ENCODE results near the gene SLC25A13.

Gene SLC25A13

GRCh38 chr7:96188591-96188991 lies 133.3 kb downstream of the SLC25A13 start:
- H3K4me1 ChIP-seq (ENCODE audit: control insufficient read depth, insufficient read depth, low read length) = no peaks in the 10 kb centered on the region; the same call in 1 of the 2 replicates
- no peak for DNase-seq (ENCODE audit: low read depth, low spot score)
- no peaks in the 10 kb centered on the region for H3K9me3 ChIP-seq (ENCODE audit: control insufficient read depth, insufficient read depth, low read length)
- no peak overlapping the region for H3K4me3 ChIP-seq (ENCODE audit: low read length)
- H3K27ac ChIP-seq (ENCODE audit: low read length) = no peak overlapping the region
- H3K36me3 ChIP-seq (ENCODE audit: control insufficient read depth, insufficient read depth, low read length) = no peaks in the 10 kb centered on the region; the same call in 1 of the 2 replicates
- no peaks in the 10 kb centered on the region for H3K27me3 ChIP-seq (ENCODE audit: control insufficient read depth, insufficient read depth, low read length)
- WGBS (ENCODE audit: insufficient coverage, insufficient read length) = no CpG with 5 or more reads among the region's 8 CpGs

DNA sequence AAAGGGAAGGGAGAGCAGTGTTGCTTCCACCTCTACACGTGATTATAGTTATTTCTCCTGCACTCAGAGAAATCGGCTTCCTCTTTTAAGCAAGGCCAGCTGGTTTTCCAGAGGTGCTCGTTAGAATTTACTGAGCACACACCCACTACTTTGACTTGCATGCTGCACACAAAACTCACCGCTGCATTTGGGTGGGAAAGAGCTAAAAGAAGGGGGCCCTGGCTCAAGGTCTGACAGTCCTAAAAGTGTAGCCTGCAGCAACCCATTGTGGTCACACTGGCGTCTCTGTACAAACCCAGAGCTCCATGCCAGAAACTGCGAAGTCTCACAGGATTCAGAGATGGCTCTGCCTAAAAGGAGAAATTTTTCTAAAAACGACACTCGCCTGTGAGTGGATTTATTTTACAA lies 133.7 kb downstream of the SLC25A13 start:
- WGBS (ENCODE audit: insufficient coverage, insufficient read length) = no CpG with 5 or more reads among the region's 8 CpGs
- Histone ChIP-seq H3K4me3 (ENCODE audit: low read length) (no peak overlapping the region), H3K27me3 (ENCODE audit: control insufficient read depth, insufficient read depth, low read length) (no peaks in the 10 kb centered on the region), H3K9me3 (ENCODE audit: control insufficient read depth, insufficient read depth, low read length) (no peaks in the 10 kb centered on the region), H3K36me3 (ENCODE audit: control insufficient read depth, insufficient read depth, low read length) (no peaks in the 10 kb centered on the region; the same call in 1 of the 2 replicates), H3K27ac (ENCODE audit: low read length) (no peak overlapping the region), H3K4me1 (ENCODE audit: control insufficient read depth, insufficient read depth, low read length) (peaks cover 3% of the 10 kb centered on the region)
- no peak for DNase-seq (ENCODE audit: low read depth, low spot score)

GRCh38 chr7:96187735-96188134 lies 134.2 kb downstream of the SLC25A13 start:
- no peaks in the 10 kb centered on the region; the same call in 1 of the 2 replicates for H3K36me3 ChIP-seq (ENCODE audit: control insufficient read depth, insufficient read depth, low read length)
- H3K27ac ChIP-seq (ENCODE audit: low read length) = no peak overlapping the region
- no peak overlapping the region for H3K4me3 ChIP-seq (ENCODE audit: low read length)
- H3K9me3 ChIP-seq (ENCODE audit: control insufficient read depth, insufficient read depth, low read length) = no peaks in the 10 kb centered on the region
- no CpG with 5 or more reads among the region's 6 CpGs for WGBS (ENCODE audit: insufficient coverage, insufficient read length)
- H3K27me3 ChIP-seq (ENCODE audit: control insufficient read depth, insufficient read depth, low read length) = no peaks in the 10 kb centered on the region
- peaks cover 3% of the 10 kb centered on the region for H3K4me1 ChIP-seq (ENCODE audit: control insufficient read depth, insufficient read depth, low read length)
- DNase-seq (ENCODE audit: low read depth, low spot score) = no peak

- Histone ChIP-seq H3K36me3 (ENCODE audit: control insufficient read depth, insufficient read depth, low read length) (no peaks in the 10 kb centered on the region; the same call in 1 of the 2 replicates), H3K4me1 (ENCODE audit: control insufficient read depth, insufficient read depth, low read length) (peaks cover 3% of the 10 kb centered on the region), H3K27me3 (ENCODE audit: control insufficient read depth, insufficient read depth, low read length) (no peaks in the 10 kb centered on the region), H3K4me3 (ENCODE audit: low read length) (no peak overlapping the region), H3K9me3 (ENCODE audit: control insufficient read depth, insufficient read depth, low read length) (no peaks in the 10 kb centered on the region), H3K27ac (ENCODE audit: low read length) (no peak overlapping the region)
- WGBS (ENCODE audit: insufficient coverage, insufficient read length) = no CpG with 5 or more reads among the region's 2 CpGs
- no peak for DNase-seq (ENCODE audit: low read depth, low spot score)
Measured at GRCh38 chr7:96184783-96185182, 137.1 kb downstream of the SLC25A13 start.

DNA sequence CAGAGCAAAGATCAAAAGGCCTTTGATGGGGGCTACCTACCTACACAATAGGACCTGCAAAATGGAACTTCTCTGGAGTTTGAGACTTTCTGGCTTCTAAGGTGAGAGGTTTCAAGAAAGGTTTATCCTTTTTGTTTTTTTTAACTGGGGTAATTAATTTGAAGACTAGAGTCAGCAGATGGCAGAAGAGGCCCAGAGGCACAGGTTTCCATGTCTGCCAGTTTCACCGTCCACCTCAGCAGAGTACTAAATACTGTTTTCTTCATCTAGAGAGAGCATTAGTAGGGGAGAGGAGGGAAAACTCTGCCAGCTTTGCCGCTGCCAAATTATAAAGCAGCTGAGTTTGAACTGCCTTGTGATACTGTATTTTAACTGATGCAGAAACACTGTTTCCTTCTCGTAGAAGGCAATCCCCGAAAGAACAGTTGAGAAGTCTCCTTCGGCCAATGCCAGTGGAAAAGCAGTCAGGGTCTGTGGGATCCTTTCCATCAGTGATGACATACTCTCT lies 138.7 kb downstream of the SLC25A13 start:
- no peak for DNase-seq (ENCODE audit: low read depth, low spot score)
- peaks cover 3% of the 10 kb centered on the region for H3K4me1 ChIP-seq (ENCODE audit: control insufficient read depth, insufficient read depth, low read length)
- H3K27ac ChIP-seq (ENCODE audit: low read length) = no peak overlapping the region
- H3K36me3 ChIP-seq (ENCODE audit: control insufficient read depth, insufficient read depth, low read length) = no peaks in the 10 kb centered on the region; the same call in 1 of the 2 replicates
- WGBS (ENCODE audit: insufficient coverage, insufficient read length) = no CpG with 5 or more reads among the region's 5 CpGs
- no peak overlapping the region for H3K4me3 ChIP-seq (ENCODE audit: low read length)
- H3K9me3 ChIP-seq (ENCODE audit: control insufficient read depth, insufficient read depth, low read length) = no peaks in the 10 kb centered on the region
- no peaks in the 10 kb centered on the region for H3K27me3 ChIP-seq (ENCODE audit: control insufficient read depth, insufficient read depth, low read length)

DNA sequence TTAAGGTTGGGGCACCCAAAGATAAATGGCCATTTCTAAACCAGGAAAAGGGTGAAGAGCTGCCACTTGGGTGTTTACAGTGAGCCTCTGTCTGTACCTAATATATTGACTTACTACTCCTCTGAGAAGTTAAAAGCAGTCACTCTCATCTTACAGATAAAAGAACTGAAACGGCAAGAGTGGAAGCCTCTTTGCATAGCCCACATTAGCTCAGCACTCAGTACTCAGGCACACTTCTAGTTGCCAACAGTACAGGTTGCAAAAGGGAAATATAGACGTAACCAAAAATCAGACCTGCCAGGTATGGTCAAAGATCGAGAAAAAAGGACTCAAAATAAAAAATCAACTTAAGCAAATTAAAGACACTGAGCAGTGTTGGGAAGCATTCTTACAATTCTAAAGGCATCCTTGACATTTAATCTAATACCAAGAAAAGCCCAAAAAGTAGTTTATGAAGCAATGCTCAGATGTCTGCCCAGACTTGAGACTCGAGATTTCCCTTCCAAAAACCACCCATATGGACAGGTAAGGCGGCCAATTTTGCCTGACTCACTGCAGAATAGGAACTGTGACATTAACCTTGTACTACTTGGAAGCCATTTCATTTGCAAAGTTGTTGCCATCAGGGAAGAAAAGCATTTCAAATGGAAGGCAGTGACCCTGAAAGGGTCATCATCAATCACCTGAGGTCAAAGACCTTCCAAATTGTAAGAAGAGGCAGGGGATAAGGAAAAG lies 139.3 kb downstream of the SLC25A13 start:
- H3K9me3 ChIP-seq (ENCODE audit: control insufficient read depth, insufficient read depth, low read length) = no peaks in the 10 kb centered on the region
- H3K27ac ChIP-seq (ENCODE audit: low read length) = no peak overlapping the region
- WGBS (ENCODE audit: insufficient coverage, insufficient read length) = no CpG with 5 or more reads among the region's 5 CpGs
- DNase-seq (ENCODE audit: low read depth, low spot score) = no peak
- no peak overlapping the region for H3K4me3 ChIP-seq (ENCODE audit: low read length)
- no peaks in the 10 kb centered on the region; the same call in 1 of the 2 replicates for H3K36me3 ChIP-seq (ENCODE audit: control insufficient read depth, insufficient read depth, low read length)
- no peaks in the 10 kb centered on the region for H3K27me3 ChIP-seq (ENCODE audit: control insufficient read depth, insufficient read depth, low read length)
- H3K4me1 ChIP-seq (ENCODE audit: control insufficient read depth, insufficient read depth, low read length) = peaks cover 3% of the 10 kb centered on the region

DNA sequence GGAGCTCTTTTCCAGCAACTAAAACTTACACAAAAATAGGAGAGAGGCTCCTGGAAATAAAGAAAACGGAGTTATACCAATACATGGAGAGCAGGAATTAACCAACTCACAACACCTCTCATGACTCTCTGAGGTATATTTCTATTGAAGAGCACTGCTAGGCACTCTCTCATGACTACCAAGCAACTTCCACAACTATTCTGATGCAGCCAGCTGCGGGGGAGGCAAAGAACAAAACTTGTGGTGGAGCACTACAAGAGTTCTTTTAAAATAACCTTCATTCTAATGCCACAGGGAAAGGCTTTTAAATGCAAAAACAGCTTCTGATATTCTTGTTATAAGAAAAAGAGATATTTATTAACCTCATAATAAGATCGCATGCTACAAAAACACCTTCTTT lies 140.7 kb downstream of the SLC25A13 start:
- Histone ChIP-seq H3K36me3 (ENCODE audit: control insufficient read depth, insufficient read depth, low read length) (no peaks in the 10 kb centered on the region; the same call in 1 of the 2 replicates), H3K27ac (ENCODE audit: low read length) (no peak overlapping the region), H3K27me3 (ENCODE audit: control insufficient read depth, insufficient read depth, low read length) (no peaks in the 10 kb centered on the region), H3K4me3 (ENCODE audit: low read length) (no peak overlapping the region), H3K4me1 (ENCODE audit: control insufficient read depth, insufficient read depth, low read length) (peaks cover 3% of the 10 kb centered on the region), H3K9me3 (ENCODE audit: control insufficient read depth, insufficient read depth, low read length) (no peaks in the 10 kb centered on the region)
- no CpG with 5 or more reads among the region's 3 CpGs for WGBS (ENCODE audit: insufficient coverage, insufficient read length)
- no peak for DNase-seq (ENCODE audit: low read depth, low spot score)

- Histone ChIP-seq H3K27ac (ENCODE audit: low read length) (no peak overlapping the region), H3K4me3 (ENCODE audit: low read length) (no peak overlapping the region), H3K36me3 (ENCODE audit: control insufficient read depth, insufficient read depth, low read length) (no peaks in the 10 kb centered on the region; the same call in 1 of the 2 replicates), H3K27me3 (ENCODE audit: control insufficient read depth, insufficient read depth, low read length) (no peaks in the 10 kb centered on the region), H3K9me3 (ENCODE audit: control insufficient read depth, insufficient read depth, low read length) (no peaks in the 10 kb centered on the region), H3K4me1 (ENCODE audit: control insufficient read depth, insufficient read depth, low read length) (peaks cover 4% of the 10 kb centered on the region)
- no peak for DNase-seq (ENCODE audit: low read depth, low spot score)
Measured at GRCh38 chr7:96179837-96180236, 142.1 kb downstream of the SLC25A13 start.

- H3K36me3 ChIP-seq (ENCODE audit: control insufficient read depth, insufficient read depth, low read length) = no peaks in the 10 kb centered on the region
- no peaks in the 10 kb centered on the region for H3K27me3 ChIP-seq (ENCODE audit: control insufficient read depth, insufficient read depth, low read length)
- H3K4me3 ChIP-seq (ENCODE audit: low read length) = no peak overlapping the region
- H3K27ac ChIP-seq (ENCODE audit: low read length) = no peak overlapping the region
- peaks cover 4% of the 10 kb centered on the region for H3K4me1 ChIP-seq (ENCODE audit: control insufficient read depth, insufficient read depth, low read length)
- DNase-seq (ENCODE audit: low read depth, low spot score) = no peak
- WGBS (ENCODE audit: insufficient coverage, insufficient read length) = no CpG with 5 or more reads among the region's 3 CpGs
- H3K9me3 ChIP-seq (ENCODE audit: control insufficient read depth, insufficient read depth, low read length) = no peaks in the 10 kb centered on the region
Measured at GRCh38 chr7:96179341-96179740, 142.6 kb downstream of the SLC25A13 start.

GRCh38 chr7:96178581-96178980 lies 143.3 kb downstream of the SLC25A13 start:
- H3K36me3 ChIP-seq (ENCODE audit: control insufficient read depth, insufficient read depth, low read length) = no peaks in the 10 kb centered on the region
- peaks cover 4% of the 10 kb centered on the region for H3K4me1 ChIP-seq (ENCODE audit: control insufficient read depth, insufficient read depth, low read length)
- no peaks in the 10 kb centered on the region for H3K27me3 ChIP-seq (ENCODE audit: control insufficient read depth, insufficient read depth, low read length)
- H3K27ac ChIP-seq (ENCODE audit: low read length) = no peak overlapping the region
- no CpG with 5 or more reads among the region's 2 CpGs for WGBS (ENCODE audit: insufficient coverage, insufficient read length)
- H3K4me3 ChIP-seq (ENCODE audit: low read length) = no peak overlapping the region
- no peak for DNase-seq (ENCODE audit: low read depth, low spot score)
- no peaks in the 10 kb centered on the region for H3K9me3 ChIP-seq (ENCODE audit: control insufficient read depth, insufficient read depth, low read length)

- Histone ChIP-seq H3K36me3 (ENCODE audit: control insufficient read depth, insufficient read depth, low read length) (no peaks in the 10 kb centered on the region), H3K27ac (ENCODE audit: low read length) (no peak overlapping the region), H3K9me3 (ENCODE audit: control insufficient read depth, insufficient read depth, low read length) (no peaks in the 10 kb centered on the region), H3K4me3 (ENCODE audit: low read length) (no peak overlapping the region), H3K4me1 (ENCODE audit: control insufficient read depth, insufficient read depth, low read length) (0 out of 2 replicates have a peak, but pooled peaks cover 1% of the 10 kb centered on the region), H3K27me3 (ENCODE audit: control insufficient read depth, insufficient read depth, low read length) (no peaks in the 10 kb centered on the region)
- DNase-seq (ENCODE audit: low read depth, low spot score) = no peak
- WGBS (ENCODE audit: insufficient coverage, insufficient read length) = no CpG with 5 or more reads among the region's 3 CpGs
Measured at GRCh38 chr7:96177353-96177752, 144.5 kb downstream of the SLC25A13 start.

Measured in iPS DF 6.9 (cell line).